ENCODE results near the gene BTBD9.

GRCh38 chr6:38164131-38164481, 475.6 kb downstream of the BTBD9 start:
- TF ChIP-seq THRAP3 (IDR thresholded peaks at IDR 0.05; ENCODE audit: borderline replicate concordance) (no peak), CTCF (IDR thresholded peaks at IDR 0.05 in 2 of 3, conservative IDR thresholded peaks at IDR 0.05 in 1 of 3; ENCODE audit: insufficient read depth in 2 of 3, low read depth in 1 of 3, low read length in 3 of 3) (no peak), TAF1 (IDR thresholded peaks at IDR 0.05; ENCODE audit: control insufficient read depth, extremely low read depth, insufficient read depth, low read length, severe bottlenecking) (no peak), EP300 (IDR thresholded peaks at IDR 0.05; ENCODE audit: low read length) (no peak), HMGXB4 (CRISPR knock-in tag; IDR thresholded peaks at IDR 0.05) (no peak), POLR2A (conservative IDR thresholded peaks at IDR 0.05) (no peak), SP1 (CRISPR knock-in tag; IDR thresholded peaks at IDR 0.05) (no peak), ELF1 (tag; IDR thresholded peaks at IDR 0.05) (no peak), ZNF584 (CRISPR knock-in tag; IDR thresholded peaks at IDR 0.05; ENCODE audit: low read depth) (no peak), SREBF2 (CRISPR knock-in tag; IDR thresholded peaks at IDR 0.05) (no peak)
